Right kidney (tissue), 1 donor: ENCODE results near the gene POFUT2.
"Not testable (repeated sequence)": the region's sequence is repeated elsewhere in the genome, so short reads cannot be mapped to it uniquely, and the experiment has no call there.

Experiments used
- DNase-seq: peaks from one replicate; pipeline ENCODE4 v3.0.0-alpha.2; 2016

Gene POFUT2

DNA sequence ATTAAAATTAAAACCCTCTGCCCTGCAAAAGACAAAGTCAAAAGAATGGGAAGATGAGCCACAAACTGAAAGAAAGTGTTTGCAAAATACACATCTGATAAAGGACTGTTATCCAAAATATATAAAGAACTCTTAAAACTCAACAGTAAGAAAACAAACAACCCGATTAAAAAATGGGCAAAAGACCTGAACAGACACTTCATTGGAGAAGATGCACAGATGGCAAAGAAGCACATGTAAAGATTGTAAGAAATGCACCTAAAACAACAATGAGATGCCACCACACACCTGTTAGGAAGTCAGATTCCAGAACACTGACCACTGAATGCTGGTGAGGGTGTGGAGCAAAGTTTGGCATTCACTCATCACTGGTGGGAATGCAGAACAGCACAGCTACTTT is 24.6 kb upstream of the POFUT2 start:
- DNase-seq = no peak

- DNase-seq = no peak
Observed at GRCh38 chr21:45310459-45310858, 22.8 kb upstream of the POFUT2 start.

DNA sequence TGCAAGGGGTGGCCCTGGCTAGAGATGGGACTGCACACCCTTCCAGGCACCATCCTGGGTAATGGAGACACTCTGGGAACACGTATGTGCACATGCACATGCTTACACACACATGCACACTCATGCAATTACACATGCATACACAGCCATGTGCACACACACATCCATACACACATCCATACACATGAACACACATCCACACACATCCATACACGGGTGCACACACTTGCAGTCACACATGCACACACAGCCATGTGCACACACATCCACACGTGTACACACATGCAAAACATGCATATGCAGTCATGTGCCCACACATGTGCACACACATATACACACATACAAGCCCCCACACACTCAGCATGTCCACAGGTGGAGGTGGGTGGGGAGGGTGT is 22.3 kb upstream of the POFUT2 start:
- DNase-seq = no peak

- no peak for DNase-seq
Observed at GRCh38 chr21:45309069-45309986, 21.6 kb upstream of the POFUT2 start.

DNA sequence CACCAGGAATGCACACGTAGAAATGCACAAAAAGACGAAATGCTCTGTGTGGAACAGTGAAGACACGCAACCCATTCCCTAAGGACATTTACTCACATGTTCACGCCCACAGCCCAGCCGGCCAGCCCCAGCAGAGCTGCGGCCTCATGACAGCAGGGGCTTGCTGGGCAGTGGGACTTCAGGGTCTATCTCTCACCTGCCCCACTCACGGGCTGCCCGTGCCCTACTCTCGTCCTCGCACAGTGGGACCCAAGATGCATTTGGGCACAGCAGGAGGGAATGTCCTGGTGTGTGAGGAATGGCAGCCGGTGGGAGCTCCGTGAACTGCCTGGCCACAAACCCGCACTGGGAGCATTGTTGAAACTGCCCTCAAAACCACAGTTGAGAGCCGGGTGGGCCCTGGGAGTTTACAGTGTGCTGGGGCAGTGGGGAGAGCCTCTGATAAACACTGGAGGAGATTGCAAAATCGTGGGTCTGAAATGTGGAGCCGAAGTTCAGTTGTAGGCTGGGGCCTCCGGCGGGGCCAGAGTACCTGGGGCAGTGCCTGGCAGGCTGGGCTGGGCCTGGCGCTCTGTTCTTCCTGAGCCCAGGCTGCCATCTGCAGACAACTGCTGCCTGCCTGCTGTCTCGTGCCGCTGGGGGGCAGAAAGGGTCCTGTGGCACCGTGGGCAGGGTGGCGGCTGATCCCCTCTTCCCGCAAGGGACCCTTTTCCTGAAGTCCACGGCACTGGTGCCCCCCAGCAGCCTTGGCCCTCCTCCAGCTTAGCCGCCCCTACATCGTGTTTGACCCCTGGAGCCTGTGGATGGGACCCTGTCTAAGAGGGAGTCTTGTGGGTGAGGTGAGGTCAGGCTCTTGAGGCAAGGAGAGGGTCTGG is 20.7 kb upstream of the POFUT2 start:
- DNase-seq = no peak

DNA sequence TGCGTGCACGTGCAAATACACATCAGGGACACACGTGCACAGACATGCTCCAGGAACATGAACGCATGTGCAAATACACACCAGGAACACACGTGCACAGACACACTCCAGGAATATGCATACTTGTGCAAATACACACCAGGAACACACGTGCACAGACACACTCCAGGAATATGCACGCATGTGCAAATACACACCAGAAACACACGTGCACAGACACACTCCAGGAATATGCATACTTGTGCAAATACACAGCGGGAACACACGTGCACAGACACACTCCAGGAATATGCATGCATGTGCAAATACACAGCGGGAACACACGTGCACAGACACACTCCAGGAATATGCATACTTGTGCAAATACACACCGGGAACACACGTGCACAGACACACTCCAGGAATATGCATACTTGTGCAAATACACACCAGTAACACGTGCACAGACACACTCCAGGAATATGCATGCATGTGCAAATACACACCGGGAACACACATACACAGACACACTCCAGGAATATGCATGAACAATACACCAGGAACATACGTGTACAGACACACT is 20.0 kb upstream of the POFUT2 start:
- DNase-seq = not testable (repeated sequence)

DNA sequence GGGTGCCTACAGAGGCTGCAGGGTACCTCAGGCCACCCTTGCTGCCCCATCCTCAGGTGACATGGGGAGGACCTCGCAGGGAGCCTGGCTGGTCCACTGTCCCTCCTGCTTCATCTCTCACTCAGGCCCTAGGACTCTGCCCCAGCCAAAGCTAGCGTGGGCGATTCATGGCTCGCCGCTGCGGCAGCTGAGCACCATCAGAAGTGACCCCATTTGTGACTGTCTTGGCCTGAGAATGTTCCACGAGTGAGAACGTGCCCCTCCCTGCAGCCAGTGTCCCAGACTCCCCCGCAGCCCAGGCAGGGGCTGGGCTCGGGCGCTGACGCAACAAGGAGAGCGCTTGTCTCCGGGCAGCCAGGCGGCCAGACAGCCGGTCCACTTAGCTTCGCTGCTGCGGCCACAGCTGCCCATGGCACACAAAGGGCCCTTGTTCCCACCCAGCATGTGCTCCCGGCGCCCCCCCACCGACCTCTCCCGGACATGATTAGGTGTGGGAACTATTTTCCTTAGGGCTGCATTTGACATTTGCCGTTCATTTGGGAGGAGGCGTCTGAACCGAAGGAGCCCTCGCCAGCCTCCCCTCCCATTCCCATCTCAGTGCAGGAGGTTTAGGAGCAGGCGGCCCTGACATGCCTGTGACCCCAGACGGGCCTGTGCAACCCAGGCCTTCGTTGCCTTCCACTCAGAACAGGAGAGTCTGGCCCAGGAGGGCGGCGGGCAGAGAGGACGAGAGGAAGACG is 19.3 kb upstream of the POFUT2 start:
- peak; percentile 74 for DNase-seq

DNA sequence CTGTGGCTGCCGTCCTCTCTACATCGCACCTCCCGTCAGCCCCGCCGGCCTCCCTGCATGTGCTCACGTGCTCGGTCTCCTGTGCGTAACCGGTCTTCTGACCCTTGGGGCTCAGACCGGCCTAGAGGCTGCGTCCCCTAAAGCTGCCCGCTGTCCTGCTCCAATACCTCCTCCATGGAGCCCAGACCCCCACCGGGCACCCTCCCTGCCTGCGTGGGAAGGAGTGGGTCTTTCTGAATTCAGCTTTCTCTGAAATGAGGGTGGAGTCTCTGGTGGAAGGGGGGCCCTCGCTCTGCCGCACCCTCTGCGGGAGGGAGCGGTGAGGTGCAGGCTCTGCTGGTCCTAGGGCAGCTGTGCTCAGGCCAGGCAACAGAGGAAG is 18.7 kb upstream of the POFUT2 start:
- no peak for DNase-seq

GRCh38 chr21:45305836-45306235 is 18.1 kb upstream of the POFUT2 start:
- DNase-seq = no peak

- no peak for DNase-seq
Observed at GRCh38 chr21:45304945-45305344, 17.2 kb upstream of the POFUT2 start.

DNA sequence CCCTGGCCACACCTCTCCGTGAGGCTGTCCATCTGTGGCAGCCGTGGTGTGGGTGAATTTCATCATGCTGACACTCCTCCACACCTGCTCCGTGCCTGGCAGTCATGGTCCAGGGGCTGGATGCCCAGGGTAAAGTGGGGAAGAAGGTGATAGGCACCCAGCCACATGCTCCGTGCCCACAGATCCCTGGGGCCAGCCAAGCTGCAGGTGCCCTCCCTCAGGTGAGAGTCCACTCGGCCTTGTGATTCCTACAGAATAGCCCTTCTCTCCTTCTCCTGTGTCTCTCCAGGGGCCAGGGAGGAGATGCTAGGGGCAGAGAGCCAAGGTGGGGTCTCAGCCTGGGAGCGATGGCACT is 16.8 kb upstream of the POFUT2 start:
- no peak for DNase-seq

- DNase-seq = no peak
Observed at GRCh38 chr21:45303751-45304475, 16.2 kb upstream of the POFUT2 start.

DNA sequence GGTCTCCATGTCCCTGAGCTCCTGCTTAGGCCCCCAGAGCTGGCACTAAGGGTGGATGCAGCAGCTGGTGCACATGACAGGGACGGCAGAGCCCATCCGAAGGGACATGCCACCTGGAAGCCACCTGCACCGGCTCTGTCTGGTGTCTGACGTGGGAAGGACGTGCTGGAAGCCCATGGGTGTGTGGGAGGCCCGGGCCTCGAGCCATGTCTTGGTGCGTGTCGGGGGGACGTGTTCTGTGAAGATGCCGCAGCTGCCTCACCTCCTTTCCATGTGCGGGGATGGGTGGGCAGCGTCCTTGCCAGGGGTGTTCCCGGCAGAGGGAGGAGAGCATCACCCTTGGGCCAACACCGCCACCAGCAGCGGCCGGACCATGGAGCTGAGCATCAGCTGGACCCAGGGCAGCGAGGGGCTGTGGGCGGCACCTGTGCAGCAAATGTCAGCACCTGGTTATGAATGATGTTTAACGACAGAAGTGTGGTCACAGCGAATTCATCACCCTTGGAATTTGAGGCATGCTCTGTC is 15.5 kb upstream of the POFUT2 start:
- DNase-seq = no peak

DNA sequence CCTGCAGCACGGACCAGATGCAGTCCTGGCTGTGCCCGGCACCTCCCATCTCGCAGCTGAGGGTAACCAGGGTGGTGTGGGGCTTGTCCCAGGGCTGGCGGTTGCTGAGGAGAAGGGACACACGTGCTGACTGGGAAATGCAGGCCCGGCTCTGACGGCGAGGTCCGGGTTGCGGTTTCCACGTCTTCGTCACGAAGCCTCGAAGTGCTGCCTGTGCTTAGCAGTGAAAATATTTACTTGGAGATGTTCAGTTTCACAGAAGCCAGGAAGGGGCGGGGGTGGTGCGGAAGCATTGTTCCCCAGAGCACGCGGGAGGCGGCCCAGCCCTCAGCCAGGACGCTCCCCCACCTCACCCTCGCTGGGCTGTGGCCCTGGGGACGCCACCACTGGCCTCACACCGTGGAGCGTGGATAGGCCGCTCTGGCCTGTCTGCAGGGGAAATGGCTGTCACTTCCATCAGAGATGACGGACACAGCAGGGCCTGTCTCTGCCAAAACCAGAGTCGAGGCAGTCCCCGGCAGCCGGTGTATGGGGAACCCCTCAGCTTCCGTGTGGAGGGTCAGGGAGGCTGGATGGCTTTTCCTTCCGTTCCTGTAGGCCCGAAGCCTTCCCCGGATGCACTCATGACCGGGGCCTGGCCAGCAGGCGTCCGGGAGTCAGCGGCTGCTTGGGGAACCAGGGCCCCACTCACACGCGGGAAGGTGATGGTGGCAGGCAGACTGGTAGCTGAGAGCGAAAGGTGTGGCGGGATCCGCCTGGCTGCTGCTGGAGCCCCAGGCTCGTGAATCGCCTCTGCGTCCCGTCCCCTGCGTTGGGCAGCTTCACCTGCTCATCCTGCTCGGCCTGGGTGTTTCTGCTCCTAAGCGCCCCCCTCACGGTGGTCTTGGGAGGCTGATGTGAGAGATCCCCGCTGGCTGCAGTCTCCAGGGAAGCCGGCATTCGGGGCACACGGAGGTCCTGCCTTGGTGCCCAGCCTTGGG is 14.7 kb upstream of the POFUT2 start:
- DNase-seq = no peak

- DNase-seq = no peak
Observed at GRCh38 chr21:45301521-45302081, 13.9 kb upstream of the POFUT2 start.

DNA sequence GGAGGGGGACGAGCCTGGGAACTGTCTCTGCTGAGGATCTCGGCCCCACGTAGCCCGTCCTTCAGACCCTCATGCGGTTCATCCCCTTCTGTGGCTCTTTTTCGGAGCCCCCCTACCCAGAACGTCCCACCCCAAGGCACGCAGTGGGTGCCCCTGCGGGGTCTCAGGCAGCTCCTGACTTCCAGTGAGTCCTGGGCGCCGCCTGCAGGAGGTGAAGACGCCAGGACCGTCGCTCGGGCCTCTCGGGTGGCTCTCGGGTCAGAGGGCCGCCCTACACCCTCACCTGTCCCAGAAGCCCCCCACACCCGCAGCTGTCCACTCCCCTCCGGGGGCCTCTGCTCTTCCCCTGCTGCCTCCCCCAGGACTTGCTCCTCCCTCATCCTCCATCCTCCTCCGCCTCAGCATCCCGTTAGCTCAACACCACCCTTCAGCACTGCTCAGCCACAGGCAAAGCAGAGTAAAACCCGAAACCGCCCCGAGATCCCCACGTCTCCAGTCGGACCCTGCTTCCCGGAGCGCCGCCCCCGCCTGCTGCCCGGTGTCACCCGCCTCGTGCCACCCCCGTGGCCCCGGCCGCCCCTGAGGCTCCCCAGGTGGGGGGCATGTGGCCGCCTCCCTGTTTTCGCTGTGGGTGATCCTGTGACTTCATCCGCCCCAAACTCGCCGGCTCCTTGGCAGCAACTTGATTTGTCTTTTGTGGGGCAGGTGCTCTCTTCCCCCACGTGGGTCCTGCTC is 13.3 kb upstream of the POFUT2 start:
- no peak for DNase-seq

DNA sequence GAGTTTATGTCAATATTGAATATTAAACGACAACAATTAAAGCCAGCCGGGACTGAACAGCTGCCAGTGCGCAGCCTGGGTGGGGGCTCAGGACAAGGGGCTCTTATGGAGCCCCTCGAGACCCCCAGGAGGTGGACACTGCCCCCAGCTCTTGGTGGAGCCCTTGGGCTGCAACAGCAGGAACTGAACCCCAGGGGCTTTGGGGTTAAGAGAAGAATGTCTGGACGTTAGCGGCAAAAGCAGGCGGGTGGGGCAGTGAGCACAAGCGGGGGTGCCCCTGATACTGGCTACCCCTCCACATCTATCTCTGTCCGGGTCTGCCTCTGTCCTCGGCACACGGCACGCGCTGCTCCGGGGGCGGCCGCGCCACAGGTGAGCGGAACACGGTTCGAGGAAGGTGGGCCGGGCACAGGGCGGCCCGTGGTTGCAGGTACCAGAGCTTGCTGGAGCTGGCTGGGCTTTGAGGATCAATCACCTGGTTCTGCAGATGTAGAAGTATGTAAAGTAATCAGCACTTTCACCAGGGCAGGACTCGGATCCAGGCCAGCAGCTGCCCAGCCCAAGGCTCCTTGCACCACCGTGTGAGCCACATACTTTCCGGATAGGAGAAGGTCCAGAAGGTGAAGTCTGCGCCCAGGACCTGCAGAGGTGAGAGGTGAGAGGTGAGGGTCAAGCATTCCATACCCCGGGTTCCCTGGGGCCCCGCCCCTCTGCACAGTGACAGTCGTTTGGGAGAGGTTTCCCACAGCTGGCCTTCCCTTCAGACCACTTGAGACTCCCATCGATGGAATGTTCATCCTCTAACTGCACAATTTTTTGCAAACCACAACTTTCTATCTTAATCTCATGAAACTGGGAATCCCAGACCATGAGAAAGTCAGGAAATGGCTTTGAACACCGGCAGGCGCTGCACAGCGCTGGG is 12.4 kb upstream of the POFUT2 start:
- no peak for DNase-seq
